GM23338 (cell line): ENCODE results near the gene CHMP4B.

Experiments
- CTCF ChIP-seq, 2 experiments: fragments of 200-600 bp in 1 of 2; sonication (generic) in 1 of 2; conservative IDR thresholded peaks; 2 replicates each; pipeline versions ENCODE4 v1.5.1 to v1.6.1; 2016 to 2017; ENCODE audit warnings: antibody characterized with exemption in 2 of 2, low read depth in 2 of 2, mild to moderate bottlenecking in 2 of 2, moderate library complexity in 1 of 2
- EZH2 ChIP-seq: fragments of 200-600 bp; sonication (generic); IDR thresholded peaks from one replicate; pipeline ENCODE4 v1.8.0; 2017; ENCODE audit warnings: antibody characterized with exemption, mild to moderate bottlenecking, low read depth; ENCODE audit not compliant: unreplicated experiment
- EZH2phosphoT487 ChIP-seq: fragments of 200-600 bp; sonication (generic); IDR thresholded peaks from one replicate; pipeline ENCODE4 v1.8.1; 2018; ENCODE audit warnings: antibody characterized with exemption; ENCODE audit not compliant: unreplicated experiment
- ZNF114 ChIP-seq: fragments of 250-450 bp; sonication (Bioruptor Pico); IDR thresholded peaks from 2 replicates; pipeline ENCODE4 v1.5.0; 2020; ENCODE audit warnings: mild to moderate bottlenecking, moderate library complexity
- ZNF331 ChIP-seq: fragments of 250-450 bp; sonication (Bioruptor Pico); IDR thresholded peaks from 2 replicates; pipeline ENCODE4 v1.5.0; 2020; ENCODE audit warnings: low read depth, mild to moderate bottlenecking, moderate library complexity

GRCh38 chr20:33874129-33874528 lies 63.0 kb downstream of the CHMP4B start:
- TF ChIP-seq CTCF (conservative IDR thresholded peaks at IDR 0.05; ENCODE audit: low read depth in 2 of 2) (no peak), ZNF114 (CRISPR knock-in tag) (no peak), EZH2 (no peak), EZH2phosphoT487 (no peak), ZNF331 (no peak)
